Measurements from ENCODE around the gene EPOP. TPM values are rescaled to one million over a fixed set of nuclear protein-coding genes. Genes with fewer than 3 reads are reported as not detected.

The EPOP gene
- total and polyA plus RNA-seq, 2 experiments from 2014 or later, result 0.42 to 2.4 TPM

- peak; percentile 100 for TF ChIP-seq CTCF (conservative IDR thresholded peaks at IDR 0.05; ENCODE audit: low read depth in 2 of 2)
- TF ChIP-seq ZNF331 (CRISPR knock-in tag; IDR thresholded peaks at IDR 0.05; ENCODE audit: low read depth), result no peak
- no peaks in the 10 kb centered on the region for H3K9me2 ChIP-seq (ENCODE audit: insufficient read depth)
- ATAC-seq, result peak; percentile 19
- DNase-seq (ENCODE audit: low spot score), result peak; percentile 91
- 0 out of 2 replicates have a peak, but pooled peaks cover 5% of the 10 kb centered on the region for H4K20me1 ChIP-seq (replicated peaks; ENCODE audit: insufficient read depth)
- no peak overlapping the region for H3K4me2 ChIP-seq
- no peak overlapping the region for H3K4me3 ChIP-seq
- H3K36me3 Mint-ChIP-seq (ENCODE audit: low read depth), result no peaks in the 10 kb centered on the region
- H2AFZ ChIP-seq, result no peak overlapping the region
- no peaks in the 10 kb centered on the region for H3K36me3 ChIP-seq (ENCODE audit: insufficient read depth)
- peaks cover 63% of the 10 kb centered on the region for H3K27me3 ChIP-seq (ENCODE audit: insufficient read depth)
- no peak overlapping the region for H3K27ac ChIP-seq (ENCODE audit: low read depth)
- peaks cover 14% of the 10 kb centered on the region; the same call in 1 of the 2 replicates for H3F3A ChIP-seq (replicated peaks; ENCODE audit: low read depth)
- H3K9me3 Mint-ChIP-seq, result peaks cover 2% of the 10 kb centered on the region; the same call in 1 of the 3 replicates
- no peak overlapping the region for H3K4me3 Mint-ChIP-seq
- H3K27me3 Mint-ChIP-seq (ENCODE audit: insufficient read depth, low read depth, poor library complexity), result peaks cover 58% of the 10 kb centered on the region
- peaks cover 33% of the 10 kb centered on the region for H3K4me1 ChIP-seq (ENCODE audit: insufficient read depth)
- peaks cover 56% of the 10 kb centered on the region for H3K4me1 Mint-ChIP-seq
- H3K27ac Mint-ChIP-seq, result no peak overlapping the region
- no peaks in the 10 kb centered on the region for H3K79me2 ChIP-seq (replicated peaks; ENCODE audit: insufficient read depth)
Measured at GRCh38 chr17:38667099-38667786, 7.5 kb downstream of the EPOP start.

DNA sequence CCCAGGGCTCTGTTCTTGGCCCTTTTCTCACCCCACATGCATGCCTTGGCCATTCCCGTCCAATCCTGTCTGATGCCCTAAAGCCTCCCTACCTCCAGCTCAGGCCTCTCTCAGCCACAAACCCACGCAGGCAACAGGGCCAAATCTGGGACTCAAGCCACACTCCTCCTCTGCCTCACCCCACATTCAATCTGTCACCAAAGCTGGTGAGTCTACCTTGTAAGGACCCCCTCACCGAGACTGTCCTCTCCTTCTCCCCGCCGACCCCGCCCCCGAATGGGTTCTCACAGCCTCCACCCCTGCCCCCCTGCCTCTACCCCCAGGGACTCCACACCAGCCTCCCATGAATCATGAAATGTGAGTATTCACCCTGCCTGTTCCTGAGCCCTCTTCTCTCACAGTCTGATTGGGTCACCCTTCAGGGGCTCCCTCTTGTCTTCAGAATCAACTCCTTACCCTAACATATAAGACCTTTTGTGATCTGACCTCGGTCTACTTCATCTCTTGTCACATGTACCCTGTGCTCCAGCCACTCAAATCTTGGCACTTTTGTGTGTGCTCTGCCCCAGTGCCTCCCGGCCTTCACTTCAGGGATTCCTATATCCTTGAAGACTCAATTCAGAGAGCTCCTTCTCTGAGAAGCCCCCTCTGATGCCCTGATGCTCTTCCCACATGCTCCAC, 10.7 kb downstream of the EPOP start:
- Histone ChIP-seq H4K20me1 (replicated peaks; ENCODE audit: insufficient read depth) (0 out of 2 replicates have a peak, but pooled peaks cover 5% of the 10 kb centered on the region), H3K4me1 (ENCODE audit: insufficient read depth) (peaks cover 8% of the 10 kb centered on the region; the same call in 1 of the 2 replicates), H3K27ac (ENCODE audit: low read depth) (no peak overlapping the region), H3K27me3 (ENCODE audit: insufficient read depth) (peaks cover 31% of the 10 kb centered on the region), H3K4me3 (no peak overlapping the region), H3F3A (replicated peaks; ENCODE audit: low read depth) (peaks cover 8% of the 10 kb centered on the region; the same call in 1 of the 2 replicates), H3K79me2 (replicated peaks; ENCODE audit: insufficient read depth) (no peaks in the 10 kb centered on the region), H3K4me2 (no peak overlapping the region), H2AFZ (no peak overlapping the region), H3K9me2 (ENCODE audit: insufficient read depth) (no peaks in the 10 kb centered on the region), H3K36me3 (ENCODE audit: insufficient read depth) (no peaks in the 10 kb centered on the region)
- no peak for DNase-seq (ENCODE audit: low spot score)
- ATAC-seq, result no peak
- Mint-ChIP-seq H3K4me1 (peaks cover 30% of the 10 kb centered on the region), H3K27me3 (ENCODE audit: insufficient read depth, low read depth, poor library complexity) (peaks cover 37% of the 10 kb centered on the region), H3K9me3 (no peaks in the 10 kb centered on the region; the same call in 1 of the 3 replicates), H3K36me3 (ENCODE audit: low read depth) (no peaks in the 10 kb centered on the region), H3K4me3 (no peak overlapping the region; the same call in 2 of the 3 replicates), H3K27ac (no peak overlapping the region)
- no peak for TF ChIP-seq ZNF331 (CRISPR knock-in tag; IDR thresholded peaks at IDR 0.05; ENCODE audit: low read depth)

DNA sequence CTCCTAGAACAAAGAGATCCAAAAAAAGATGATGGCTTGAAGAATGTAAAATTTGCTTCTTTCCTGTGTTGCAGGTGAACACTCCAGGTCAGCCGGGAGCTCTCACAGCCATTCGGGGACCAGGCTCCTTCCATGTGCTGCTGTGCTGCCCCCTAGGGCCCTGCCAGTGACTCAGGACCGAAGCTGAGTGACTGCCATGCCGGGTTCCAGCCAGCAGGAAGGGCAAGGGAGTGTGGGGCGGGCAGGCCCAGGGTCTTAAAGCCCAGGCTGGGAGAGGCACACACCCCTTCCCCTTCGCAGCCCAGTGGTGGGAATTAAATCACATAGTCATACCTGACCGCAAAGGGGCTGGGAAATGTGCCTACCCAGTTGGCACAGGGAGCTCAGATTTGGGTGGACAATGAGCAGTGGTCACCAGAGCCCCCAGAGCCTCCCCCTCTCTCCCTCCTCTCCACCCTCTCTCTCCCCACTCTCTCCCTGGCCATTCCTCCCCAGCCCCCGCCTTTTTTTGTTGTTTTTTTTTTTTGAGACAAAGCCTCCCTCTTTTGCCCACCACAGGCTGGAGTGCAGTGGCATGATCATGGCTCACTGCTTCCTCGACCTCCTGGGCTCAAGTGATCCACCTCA, 11.5 kb downstream of the EPOP start:
- Mint-ChIP-seq H3K9me3 (no peaks in the 10 kb centered on the region; the same call in 1 of the 3 replicates), H3K27me3 (ENCODE audit: insufficient read depth, low read depth, poor library complexity) (peaks cover 33% of the 10 kb centered on the region), H3K36me3 (ENCODE audit: low read depth) (no peaks in the 10 kb centered on the region), H3K4me1 (peaks cover 21% of the 10 kb centered on the region), H3K4me3 (no peak overlapping the region), H3K27ac (no peak overlapping the region)
- 0 out of 2 replicates have a peak overlapping the region, but pooled peaks have one; percentile 48 for H2AFZ ChIP-seq
- H3K27ac ChIP-seq (ENCODE audit: low read depth), result no peak overlapping the region
- H3K27me3 ChIP-seq (ENCODE audit: insufficient read depth), result peaks cover 23% of the 10 kb centered on the region
- ATAC-seq (peak; percentile 98), DNase-seq (ENCODE audit: low spot score) (peak; percentile 98)
- H3K36me3 ChIP-seq (ENCODE audit: insufficient read depth), result no peaks in the 10 kb centered on the region
- H3K4me1 ChIP-seq (ENCODE audit: insufficient read depth), result peaks cover 7% of the 10 kb centered on the region; the same call in 1 of the 2 replicates
- H3K79me2 ChIP-seq (replicated peaks; ENCODE audit: insufficient read depth), result no peaks in the 10 kb centered on the region
- peaks cover 5% of the 10 kb centered on the region; the same call in 1 of the 2 replicates for H3F3A ChIP-seq (replicated peaks; ENCODE audit: low read depth)
- 0 out of 2 replicates have a peak overlapping the region, but pooled peaks have one; percentile 28 for H3K4me2 ChIP-seq
- H4K20me1 ChIP-seq (replicated peaks; ENCODE audit: insufficient read depth), result 0 out of 2 replicates have a peak, but pooled peaks cover 2% of the 10 kb centered on the region
- H3K4me3 ChIP-seq, result no peak overlapping the region
- TF ChIP-seq CREB1 (CRISPR knock-in tag; IDR thresholded peaks at IDR 0.05; ENCODE audit: low read depth), result 0 out of 2 replicates have a peak, but pooled peaks have one; percentile 55
- TF ChIP-seq CTCF (conservative IDR thresholded peaks at IDR 0.05; ENCODE audit: low read depth in 2 of 2), result peak; percentile 92 to 99
- TF ChIP-seq EZH2phosphoT487 (IDR thresholded peaks at IDR 0.05; ENCODE audit: unreplicated experiment), result no peak
- H3K9me2 ChIP-seq (ENCODE audit: insufficient read depth), result no peaks in the 10 kb centered on the region

Measured in GM23338 (cell line).